H1 (cell line): ENCODE measurements around the gene CPM. TPM values are rescaled to one million over a fixed set of nuclear protein-coding genes. Genes with fewer than 3 reads are reported as not detected.
"Not testable (repeated sequence)": the region's sequence is repeated elsewhere in the genome, so short reads cannot be mapped to it uniquely, and the experiment has no call there.

ENCODE experiments used
- CTCF ChIA-PET: fragments of 300-600 bp; sonication (Branson Sonifier 250); formaldehyde crosslinking; loops from one replicate; lab custom pipeline; 2021; ENCODE audit not compliant: partially characterized antibody; lab: Charles Lee
- POLR2A ChIA-PET: fragments of 300-600 bp; sonication (Branson Sonifier 250); formaldehyde crosslinking; loops from one replicate; lab custom pipeline; 2021; ENCODE audit warnings: inconsistent platforms; ENCODE audit not compliant: partially characterized antibody; lab: Charles Lee
- DNase-seq, 2 experiments: peaks; one replicate each; pipeline versions ENCODE4 v3.0.0 to v3.0.0-alpha.2; 2010 to 2022; ENCODE audit warnings: low spot score in 2 of 2, low read depth in 1 of 2, mixed read lengths in 1 of 2
- FAIRE-seq: peaks from 2 replicates; lab custom pipeline; 2011; peaks lifted over from hg19 to GRCh38; lab: Jason Lieb, UNC
- H2AFZ ChIP-seq: 2 replicates; pipeline ENCODE4 v1.8.1; 2012; ENCODE audit warnings: low read length, inconsistent platforms
- H2AK5ac ChIP-seq: 2 replicates; pipeline ENCODE4 v1.6.1; 2013; ENCODE audit warnings: low read depth, low read length
- H2BK120ac ChIP-seq: replicated peaks from 2 replicates; pipeline ENCODE3; 2013; ENCODE audit warnings: low read depth, low read length, inconsistent platforms
- H2BK12ac ChIP-seq: 2 replicates; pipeline ENCODE4 v1.6.1; 2013; ENCODE audit warnings: low read depth, low read length
- H2BK15ac ChIP-seq: 2 replicates; pipeline ENCODE4 v1.6.1; 2013; ENCODE audit warnings: low read length
- H2BK20ac ChIP-seq: 2 replicates; pipeline ENCODE4 v1.6.1; 2013; ENCODE audit warnings: low read length
- H2BK5ac ChIP-seq: 2 replicates; pipeline ENCODE4 v1.6.1; 2013; ENCODE audit warnings: low read depth, low read length
- H3K14ac ChIP-seq: 2 replicates; pipeline ENCODE4 v1.6.1; 2013; ENCODE audit warnings: inconsistent platforms; ENCODE audit not compliant: insufficient read length
- H3K18ac ChIP-seq: 2 replicates; pipeline ENCODE4 v1.6.1; 2013; ENCODE audit warnings: low read length; ENCODE audit errors: extremely low read depth
- H3K23ac ChIP-seq: 2 replicates; pipeline ENCODE4 v1.6.1; 2013; ENCODE audit warnings: inconsistent platforms; ENCODE audit not compliant: insufficient read length
- H3K23me2 ChIP-seq: 2 replicates; pipeline ENCODE4 v1.6.1; 2013; ENCODE audit warnings: low read depth, low read length
- H3K27ac ChIP-seq: 2 replicates; pipeline ENCODE4 v1.6.1; 2011; ENCODE audit warnings: low read depth, low read length, inconsistent platforms
- H3K27me3 ChIP-seq, 4 experiments: replicated peaks in 1 of 4; 1 replicate in 1 of 4; 2 replicates in 3 of 4; pipeline versions ENCODE4 v1.6.1 to v1.8.1; 2011 to 2013; ENCODE audit warnings: low read length in 3 of 4, mild to moderate bottlenecking in 3 of 4, inconsistent platforms in 2 of 4, mixed read lengths in 2 of 4, moderate library complexity in 1 of 4; ENCODE audit not compliant: control insufficient read depth in 3 of 4, insufficient read depth in 3 of 4; ENCODE audit errors: extremely low read depth in 1 of 4
- H3K36me3 ChIP-seq, 4 experiments: 2 replicates each; pipeline versions ENCODE4 v1.6.1 to v1.8.1; 2011 to 2013; ENCODE audit warnings: mild to moderate bottlenecking in 4 of 4, low read length in 3 of 4, moderate library complexity in 2 of 4, control low read depth in 1 of 4, inconsistent platforms in 1 of 4; ENCODE audit not compliant: insufficient read depth in 4 of 4, control insufficient read depth in 2 of 4
- H3K4ac ChIP-seq: replicated peaks from 2 replicates; pipeline ENCODE3; 2013; ENCODE audit warnings: low read length, low read depth, mixed read lengths, inconsistent platforms; ENCODE audit not compliant: insufficient read length
- H3K4me1 ChIP-seq, 4 experiments: replicated peaks in 1 of 4; 1 replicate in 1 of 4; 2 replicates in 3 of 4; pipeline versions ENCODE4 v1.6.1 to v1.8.1; 2011 to 2013; ENCODE audit warnings: low read length in 3 of 4, inconsistent platforms in 2 of 4, mixed read lengths in 1 of 4; ENCODE audit not compliant: insufficient read depth in 4 of 4, control insufficient read depth in 3 of 4
- H3K4me2 ChIP-seq, 2 experiments: 2 replicates each; pipeline versions ENCODE4 v1.6.1 to v1.8.1; 2011 to 2013; ENCODE audit warnings: low read depth in 2 of 2, low read length in 2 of 2, control low read depth in 1 of 2, inconsistent platforms in 1 of 2, mild to moderate bottlenecking in 1 of 2; ENCODE audit not compliant: insufficient read depth in 1 of 2
- H3K4me3 ChIP-seq, 4 experiments: fragments of 200-600, 300-600 bp in 1 of 4; sonication (generic), shearing (Covaris generic), sonication (Bioruptor Twin) in 1 of 4; 2 replicates each; pipeline versions ENCODE4 v1.5.1 to v1.8.1; 2011 to 2016; ENCODE audit warnings: low read length in 4 of 4, low read depth in 3 of 4, control low read depth in 2 of 4, inconsistent platforms in 2 of 4, mild to moderate bottlenecking in 2 of 4, mixed read lengths in 1 of 4, moderate library complexity in 1 of 4; ENCODE audit not compliant: insufficient read depth in 2 of 4; ENCODE audit errors: extremely low read depth in 1 of 4
- H3K56ac ChIP-seq: replicated peaks from 2 replicates; pipeline ENCODE3; 2013; ENCODE audit warnings: low read depth, mild to moderate bottlenecking, mixed read lengths, low read length, inconsistent platforms; ENCODE audit not compliant: insufficient read length
- H3K79me1 ChIP-seq: 2 replicates; pipeline ENCODE4 v1.6.1; 2013; ENCODE audit warnings: low read depth, low read length, control low read depth
- H3K79me2 ChIP-seq, 2 experiments: 2 replicates each; pipeline versions ENCODE4 v1.6.1 to v1.8.1; 2012 to 2013; ENCODE audit warnings: low read length in 2 of 2, mild to moderate bottlenecking in 2 of 2, inconsistent platforms in 1 of 2; ENCODE audit not compliant: insufficient read depth in 2 of 2, control insufficient read depth in 1 of 2
- H3K9ac ChIP-seq, 4 experiments: replicated peaks in 1 of 4; 1 replicate in 1 of 4; 2 replicates in 3 of 4; pipeline versions ENCODE4 v1.6.1 to v1.8.1; 2011 to 2013; ENCODE audit warnings: low read depth in 3 of 4, low read length in 3 of 4, control low read depth in 2 of 4, mild to moderate bottlenecking in 2 of 4, moderate library complexity in 2 of 4, inconsistent platforms in 1 of 4; ENCODE audit errors: extremely low read depth in 1 of 4
- H3K9me3 ChIP-seq, 2 experiments: 2 replicates each; pipeline versions ENCODE4 v1.6.1 to v1.8.1; 2012 to 2013; ENCODE audit warnings: mild to moderate bottlenecking in 2 of 2, moderate library complexity in 2 of 2, control low read depth in 1 of 2, inconsistent platforms in 1 of 2, low read depth in 1 of 2, low read length in 1 of 2, mixed read lengths in 1 of 2; ENCODE audit not compliant: insufficient read depth in 2 of 2
- H4K20me1 ChIP-seq, 2 experiments: replicated peaks in 1 of 2; 2 replicates each; pipeline versions ENCODE3 to v1.8.1; 2011 to 2013; ENCODE audit warnings: inconsistent platforms in 2 of 2, low read length in 2 of 2, mild to moderate bottlenecking in 1 of 2; ENCODE audit not compliant: insufficient read depth in 2 of 2, control insufficient read depth in 1 of 2
- H4K5ac ChIP-seq: 2 replicates; pipeline ENCODE4 v1.6.1; 2013; ENCODE audit warnings: low read length, low read depth, mixed read lengths, inconsistent platforms; ENCODE audit not compliant: insufficient read length
- H4K8ac ChIP-seq: 2 replicates; pipeline ENCODE4 v1.8.0; 2013; ENCODE audit warnings: mild to moderate bottlenecking, moderate library complexity, low read length, inconsistent platforms; ENCODE audit not compliant: insufficient read depth; ENCODE audit errors: extremely low read depth
- H4K91ac ChIP-seq: replicated peaks from 2 replicates; pipeline ENCODE3; 2013; ENCODE audit warnings: low read length, mixed read lengths, inconsistent platforms; ENCODE audit not compliant: insufficient read length
- ATF2 ChIP-seq: IDR thresholded peaks from 2 replicates; pipeline ENCODE4 v1.6.1; 2012; ENCODE audit warnings: low read length, inconsistent platforms
- POLR2AphosphoS5 ChIP-seq: IDR thresholded peaks from 2 replicates; pipeline ENCODE4 v1.6.1; 2011; ENCODE audit warnings: low read depth, low read length
- WGBS, 2 experiments: shearing (Covaris generic) in 1 of 2; methylation state at CpG; one replicate each; pipeline versions ENCODE4 v1.1.6 to v1.1.7; 2013 to 2015; ENCODE audit warnings: low lambda C conversion rate in 2 of 2, mixed read lengths in 2 of 2, inconsistent platforms in 1 of 2, low coverage in 1 of 2, missing lambda C conversion rate in 1 of 2; ENCODE audit not compliant: insufficient replicate concordance in 2 of 2, insufficient coverage in 1 of 2, insufficient read length in 1 of 2; ENCODE audit errors: extremely low coverage in 1 of 2, missing lambda C conversion rate in 1 of 2; 5-methylcytosine and 5-hydroxymethylcytosine counted together
- polyA plus RNA-seq, 7 experiments: library from polyadenylated mRNA; depleted of rRNA in 3 of 7; stranded (reverse) in 5 of 7; unstranded in 2 of 7; fragments of >200 nt in 5 of 7; fragments of 200-250 nt in 2 of 7; gene quantifications; 1 replicate in 5 of 7; 2 replicates in 1 of 7; 4 replicates in 1 of 7; pipeline versions ENCODE4 v1.2.1 to v1.2.3, GENCODE V29; 2011 to 2013; ENCODE audit warnings: missing spikeins in 2 of 7, mixed read lengths in 2 of 7
- total RNA-seq: library from RNA; stranded (reverse); fragmentation: NEBNext Ultra II Directional; extraction: Animal tissue kit (Norgen Biotek cat#: 25700); gene quantifications from 2 replicates; pipeline ENCODE4 v1.2.1, GENCODE V29; 2021

CPM gene
- total and polyA plus RNA-seq, 2 of the 8 experiments (the other 6 are each of a cell fraction or from before 2014, with no cell fraction given), result 0.33 to 3.1 TPM

GRCh38 chr12:68812553-68813241 is 120.3 kb downstream of the CPM start (continued):
- TF ChIP-seq ATF2, result no peak
- no peak for TF ChIP-seq POLR2AphosphoS5

DNA sequence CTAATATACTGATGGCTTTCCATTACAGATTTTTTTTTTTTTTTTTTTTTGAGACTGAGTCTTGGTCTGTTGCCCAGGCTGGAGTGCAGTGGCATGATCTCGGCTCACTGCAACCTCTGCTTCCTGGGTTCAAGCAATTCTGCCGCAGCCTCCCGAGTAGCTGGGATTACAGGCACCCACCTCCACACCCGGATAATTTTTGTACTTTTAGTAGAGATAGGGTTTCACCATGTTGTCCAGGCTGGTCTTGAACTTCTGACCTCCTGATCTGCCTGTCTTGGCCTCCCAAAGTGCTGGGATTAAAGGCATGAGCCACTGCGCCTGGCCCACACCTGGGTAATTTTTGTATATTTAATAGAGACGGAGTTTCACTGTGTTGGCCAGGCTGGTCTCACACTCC is 121.4 kb downstream of the CPM start:
- H3K18ac ChIP-seq, H3K27ac ChIP-seq, H2BK120ac ChIP-seq, FAIRE-seq, H4K20me1 ChIP-seq, DNase-seq, H2AK5ac ChIP-seq, H3K14ac ChIP-seq, H4K8ac ChIP-seq, H3K9me3 ChIP-seq, H3K79me1 ChIP-seq, H3K23ac ChIP-seq, H3K4me1 ChIP-seq, H3K56ac ChIP-seq, H4K91ac ChIP-seq, H3K9ac ChIP-seq, H2AFZ ChIP-seq, H3K23me2 ChIP-seq, H4K5ac ChIP-seq, H3K4me2 ChIP-seq, H2BK12ac ChIP-seq, H3K27me3 ChIP-seq, H3K4ac ChIP-seq, H2BK5ac ChIP-seq, H2BK20ac ChIP-seq, H2BK15ac ChIP-seq: not testable (repeated sequence)
- WGBS, 2 experiments, result 87% methylated on average over 6 of the region's 6 CpGs; no CpG with 5 or more reads in 1 of the 2 experiments
- ChIA-PET CTCF (interaction anchor here (0.7 to 2.0 kb wide), 2 partner anchors 33 to 260 kb away, joined by 3 to 5 read pairs; no protein-coding TSS in a partner anchor), POLR2A (interaction anchor here (0.7 to 3.1 kb wide), 7 partner anchors 11 to 1292 kb away, joined by 3 to 23 read pairs (median 6); partner anchors contain the start of gene SLC35E3)
- H3K36me3 ChIP-seq, result peaks cover 4 to 65% (median 32%) of the 10 kb centered on the region in 4 experiments
- peak overlapping the region in 1 of 4 experiments; percentile 28; a peak in 1 of 8 replicates for H3K4me3 ChIP-seq
- peaks cover 4 to 75% of the 10 kb centered on the region in 2 experiments for H3K79me2 ChIP-seq
